Measurements from ENCODE around the gene NFIX.
"Not testable (repeated sequence)": the region's sequence is repeated elsewhere in the genome, so short reads cannot be mapped to it uniquely, and the experiment has no call there.

The NFIX gene

GRCh38 chr19:12959481-12959880 lies 35.8 kb upstream of the NFIX start:
- DNase-seq: no peak

GRCh38 chr19:12965017-12965811 lies 30.1 kb upstream of the NFIX start:
- DNase-seq: peak; percentile 59 to 66

GRCh38 chr19:12965812-12966135 lies 29.5 kb upstream of the NFIX start:
- DNase-seq: no peak

- no peak for DNase-seq
Observed at GRCh38 chr19:12967907-12968306, 27.4 kb upstream of the NFIX start.

- no peak for DNase-seq
Observed at GRCh38 chr19:12969292-12969988, 25.8 kb upstream of the NFIX start, which contains the start of gene DAND5. Gene DAND5, plus strand, starts transcription at chr19:12969576. Its CDS starts 85 bp downstream, at chr19:12969661.

GRCh38 chr19:12970070-12970820 lies 25.0 kb upstream of the NFIX start:
- no peak for DNase-seq

- DNase-seq: no peak
Observed at GRCh38 chr19:12973236-12973635, 22.0 kb upstream of the NFIX start.

GRCh38 chr19:12974301-12975220 lies 20.7 kb upstream of the NFIX start:
- no peak for DNase-seq

- no peak for DNase-seq
Observed at GRCh38 chr19:12975221-12975741, 20.0 kb upstream of the NFIX start.

GRCh38 chr19:12976109-12976508 lies 19.2 kb upstream of the NFIX start:
- DNase-seq: not testable (repeated sequence)

- no peak for DNase-seq
Observed at GRCh38 chr19:12979974-12980373, 15.3 kb upstream of the NFIX start.

- DNase-seq: no peak
Observed at GRCh38 chr19:12982648-12983047, 12.6 kb upstream of the NFIX start.

GRCh38 chr19:12983091-12983490 lies 12.2 kb upstream of the NFIX start:
- DNase-seq: no peak

- peak; percentile 41 to 65 for DNase-seq
Observed at GRCh38 chr19:12983542-12984142, 11.6 kb upstream of the NFIX start.

- no peak for DNase-seq
Observed at GRCh38 chr19:12984143-12984627, 11.1 kb upstream of the NFIX start.

- no peak for DNase-seq
Observed at GRCh38 chr19:12984683-12985048, 10.6 kb upstream of the NFIX start.

- peak; percentile 42 to 63 for DNase-seq
Observed at GRCh38 chr19:12985049-12985776, 10.1 kb upstream of the NFIX start.

- DNase-seq: no peak
Observed at GRCh38 chr19:12986726-12987125, 8.5 kb upstream of the NFIX start.

- no peak for DNase-seq
Observed at GRCh38 chr19:12987190-12987589, 8.1 kb upstream of the NFIX start.

- no peak for DNase-seq
Observed at GRCh38 chr19:12987781-12988180, 7.5 kb upstream of the NFIX start.

- DNase-seq: no peak
Observed at GRCh38 chr19:12990431-12990830, 4.8 kb upstream of the NFIX start.
